Measurements from ENCODE around the gene R3HDM4. TPM values are rescaled to one million over a fixed set of nuclear protein-coding genes. Genes with fewer than 3 reads are reported as not detected.
"Not testable (repeated sequence)": the region's sequence is repeated elsewhere in the genome, so short reads cannot be mapped to it uniquely, and the experiment has no call there.

R3HDM4 gene
- total RNA-seq, 1 donor from 2014 or later: 28.7 TPM

GRCh38 chr19:890831-891230 lies 22.2 kb downstream of the R3HDM4 start:
- DNase-seq: no peak

GRCh38 chr19:889662-890295 lies 23.2 kb downstream of the R3HDM4 start:
- no peak for DNase-seq

- no peak for DNase-seq
Observed at GRCh38 chr19:888581-889385, 24.2 kb downstream of the R3HDM4 start.

DNA sequence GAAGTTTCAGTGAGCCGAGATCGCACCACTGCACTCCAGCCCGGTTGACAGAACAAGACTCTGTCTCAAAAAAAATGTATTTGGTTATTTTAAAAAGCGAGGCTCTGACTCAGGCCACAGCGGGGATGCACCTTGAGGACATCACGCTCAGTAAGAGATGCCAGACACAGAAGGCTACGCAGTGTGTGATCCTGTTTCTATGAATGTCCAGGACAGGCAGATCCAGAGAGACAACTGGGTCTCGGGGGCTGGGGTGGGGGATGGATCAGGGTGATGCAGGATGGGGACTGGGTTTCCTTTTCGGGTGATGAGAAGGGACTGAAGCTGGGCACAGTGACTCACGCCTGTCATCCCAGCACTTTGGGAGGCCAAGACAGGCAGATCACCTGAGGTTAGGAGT lies 25.4 kb downstream of the R3HDM4 start:
- no peak for DNase-seq

- no peak for DNase-seq
Observed at GRCh38 chr19:887072-887471, 25.9 kb downstream of the R3HDM4 start.

- no peak for DNase-seq
Observed at GRCh38 chr19:885536-886224, 27.3 kb downstream of the R3HDM4 start.

DNA sequence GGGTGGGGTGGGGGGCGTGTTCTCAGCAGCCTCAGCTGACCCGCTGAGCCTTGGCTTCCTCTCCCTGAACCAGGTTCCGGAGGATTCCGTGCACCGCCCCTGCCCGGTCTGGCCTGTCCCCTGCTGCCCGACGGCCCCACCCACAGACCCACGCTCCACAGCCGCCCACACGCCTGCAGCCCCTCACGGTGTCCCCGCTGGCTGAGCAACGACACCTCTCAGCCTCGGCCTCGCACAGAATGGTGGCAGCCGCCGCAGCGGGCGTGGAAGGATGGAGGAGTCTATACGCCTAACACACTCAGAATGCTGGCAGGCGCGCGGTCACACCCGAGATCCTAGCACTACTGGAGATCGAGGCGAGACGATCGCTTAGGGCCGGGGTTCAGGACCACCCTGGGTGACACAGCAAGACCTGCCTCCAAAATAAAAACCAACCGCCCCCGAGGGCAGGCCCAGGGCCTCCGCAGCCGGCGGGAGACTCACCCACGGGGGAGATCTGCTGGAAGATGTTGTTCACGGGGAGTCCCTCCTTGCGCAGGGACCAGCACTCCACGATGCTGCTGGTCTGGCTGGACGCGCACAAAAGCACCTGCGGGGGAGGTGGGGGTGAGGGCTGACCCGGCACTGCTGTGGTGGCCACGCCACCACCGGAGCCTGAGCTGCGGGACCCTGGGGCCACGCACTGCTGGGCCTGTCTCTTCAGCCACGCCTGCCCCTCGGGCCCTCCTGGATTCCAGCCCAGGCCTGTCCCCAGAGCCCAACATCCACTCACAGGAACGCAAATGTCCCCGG lies 28.4 kb downstream of the R3HDM4 start:
- DNase-seq: no peak

DNA sequence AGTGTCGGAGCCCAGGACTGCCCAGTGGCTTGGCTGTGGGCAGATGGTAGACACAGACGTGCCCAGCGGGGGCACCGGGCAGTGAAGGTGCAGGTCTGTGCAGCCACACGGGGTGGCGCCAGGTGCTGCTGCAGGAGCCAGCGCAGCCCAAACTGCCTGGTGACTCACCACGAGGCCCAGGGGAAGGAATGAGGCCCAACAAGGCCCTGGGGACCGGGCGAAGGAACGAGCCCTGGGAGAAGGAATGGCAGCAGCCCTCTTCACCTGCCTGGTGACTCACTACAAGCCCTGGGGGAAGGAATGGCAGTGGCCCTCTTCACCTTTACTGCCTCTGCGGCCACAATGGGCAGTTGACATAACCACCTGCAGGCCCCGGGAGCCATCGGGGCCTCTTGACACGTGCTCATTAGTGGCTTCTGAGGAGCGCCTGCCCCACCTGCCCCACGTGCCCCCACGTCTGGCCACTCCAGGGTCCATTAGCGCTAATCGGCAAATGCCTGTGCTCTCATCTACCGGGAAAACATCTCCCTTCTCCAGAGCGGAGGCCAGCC lies 29.3 kb downstream of the R3HDM4 start:
- no peak for DNase-seq

DNA sequence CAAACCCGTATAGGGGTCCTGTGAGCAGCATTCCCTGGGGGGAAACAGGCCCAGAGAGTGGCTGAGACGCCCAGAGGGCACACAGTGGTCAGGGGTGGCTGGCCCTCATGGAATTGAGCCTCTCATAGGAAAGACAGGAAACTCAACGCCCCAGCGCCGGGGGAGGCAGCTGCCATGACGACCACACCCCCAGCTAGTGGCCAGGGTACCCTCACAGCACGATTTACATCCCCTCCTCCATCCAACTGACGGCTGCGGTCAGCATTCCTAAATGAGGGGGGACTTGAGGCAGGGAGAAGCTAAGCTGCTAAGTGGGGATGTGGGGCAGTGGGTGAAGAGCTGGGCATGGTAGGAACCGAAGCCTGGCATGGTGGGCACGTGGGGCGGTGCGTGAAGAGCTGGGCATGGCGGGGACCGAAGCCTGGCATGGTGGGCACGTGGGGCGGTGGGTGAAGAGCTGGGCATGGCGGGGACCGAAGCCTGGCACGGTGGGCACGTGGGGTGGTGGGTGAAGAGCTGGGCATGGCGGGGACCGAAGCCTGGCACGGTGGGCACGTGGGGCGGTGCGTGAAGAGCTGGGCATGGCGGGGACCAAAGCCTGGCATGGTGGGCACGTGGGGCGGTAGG lies 30.0 kb downstream of the R3HDM4 start:
- no peak for DNase-seq

DNA sequence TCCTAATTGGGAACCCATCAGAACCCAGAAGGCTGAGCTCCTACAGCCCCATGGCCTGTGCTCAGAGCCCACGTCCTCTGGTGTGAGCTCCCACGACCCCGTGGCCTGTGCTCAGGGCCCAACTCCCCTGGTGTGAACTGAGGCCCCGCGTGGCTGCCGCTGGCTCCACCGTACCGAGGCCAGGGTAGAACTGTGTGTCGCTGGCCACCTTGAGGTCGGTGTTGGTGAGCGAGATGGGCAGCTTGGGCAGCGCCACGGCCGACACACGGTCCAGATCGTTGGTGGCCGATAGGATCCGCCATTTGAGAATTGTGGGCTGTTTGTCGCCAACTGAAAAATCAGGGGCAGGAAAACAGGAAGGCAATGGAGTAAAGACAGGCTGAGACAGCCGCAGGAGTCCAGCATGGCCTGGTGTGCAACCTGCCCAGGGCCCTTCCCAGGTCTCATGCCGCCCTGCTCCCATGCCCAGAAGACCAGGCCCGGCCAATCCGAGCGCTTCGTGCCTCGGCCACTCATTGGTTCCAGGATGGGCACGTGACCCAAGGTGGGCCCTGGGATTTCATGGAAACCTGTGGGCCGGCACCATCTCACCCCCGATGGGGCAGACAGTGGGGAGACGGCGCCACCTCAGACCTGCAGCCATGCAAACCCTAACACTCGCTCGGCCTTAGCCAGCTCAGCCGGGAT lies 31.5 kb downstream of the R3HDM4 start:
- DNase-seq: no peak

GRCh38 chr19:879711-880438 lies 33.1 kb downstream of the R3HDM4 start:
- DNase-seq: no peak

GRCh38 chr19:878751-879561 lies 34.1 kb downstream of the R3HDM4 start:
- DNase-seq: not testable (repeated sequence)

- DNase-seq: not testable (repeated sequence)
Observed at GRCh38 chr19:877992-878660, 34.9 kb downstream of the R3HDM4 start.

DNA sequence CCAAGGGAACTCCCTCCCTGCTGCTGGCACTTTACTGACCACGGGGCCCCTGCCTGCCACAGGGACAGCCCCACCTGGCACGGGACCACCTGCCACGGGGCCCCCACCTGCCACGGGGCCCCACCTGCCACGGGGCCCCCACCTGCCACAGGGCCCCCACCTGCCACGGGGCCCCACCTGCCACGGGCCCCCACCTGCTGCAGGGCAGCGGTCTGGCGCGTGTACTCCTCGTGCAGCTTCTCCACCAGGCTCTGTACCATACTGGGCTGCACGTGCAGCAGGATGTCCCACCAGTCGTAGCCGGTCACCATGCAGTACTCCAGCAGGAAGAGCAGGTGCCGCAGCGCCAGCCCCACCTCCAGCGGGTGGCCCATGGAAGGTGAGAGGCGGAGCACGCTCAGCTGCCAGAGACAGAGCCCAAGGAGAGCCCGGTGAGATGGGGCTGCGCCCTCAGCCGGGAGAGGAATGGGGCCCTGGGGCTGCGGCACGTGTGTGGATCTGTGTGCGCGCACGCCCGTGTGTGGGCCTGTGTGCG lies 36.2 kb downstream of the R3HDM4 start:
- no peak for DNase-seq

DNA sequence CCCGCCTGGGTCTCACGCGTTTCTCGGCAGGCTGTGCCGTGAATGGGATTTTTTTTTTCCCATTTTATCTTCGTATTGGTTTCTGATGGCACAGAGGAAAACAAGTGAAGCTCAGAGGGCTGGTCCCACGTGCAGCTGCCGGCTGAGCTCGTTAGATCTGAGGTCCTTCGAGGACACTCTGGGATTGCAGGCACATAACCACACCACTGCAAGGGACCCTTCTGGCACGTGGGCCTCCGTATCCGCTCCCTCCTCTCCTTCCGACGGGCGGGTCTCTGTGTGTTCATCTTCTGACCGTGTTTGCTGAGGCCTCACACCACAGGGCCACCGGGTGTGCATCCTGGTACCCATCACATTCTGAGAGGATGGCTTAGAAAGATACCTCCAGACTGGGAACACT lies 36.9 kb downstream of the R3HDM4 start:
- DNase-seq: no peak

- no peak for DNase-seq
Observed at GRCh38 chr19:875265-875879, 37.6 kb downstream of the R3HDM4 start.

GRCh38 chr19:873561-874041 lies 39.4 kb downstream of the R3HDM4 start:
- no peak for DNase-seq

DNA sequence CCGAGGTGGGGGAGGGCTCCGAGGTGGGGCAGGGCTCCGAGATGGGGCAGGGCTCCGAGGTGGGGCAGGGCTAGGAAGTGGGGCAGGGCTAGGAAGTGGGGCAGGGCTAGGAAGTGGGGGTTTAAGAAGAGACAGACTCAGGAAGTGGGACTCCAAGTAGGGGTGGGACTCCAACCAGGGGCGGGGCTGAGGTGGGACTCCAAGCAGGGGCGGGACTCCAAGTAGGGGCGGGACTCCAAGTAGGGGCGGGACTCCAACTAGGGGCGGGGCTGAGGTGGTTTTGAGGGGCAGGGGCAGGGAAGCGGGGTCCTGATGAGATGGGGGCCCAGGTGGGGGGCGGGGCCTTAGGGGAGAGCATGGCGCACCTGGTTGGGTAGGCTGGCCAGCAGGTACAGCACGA lies 39.9 kb downstream of the R3HDM4 start:
- DNase-seq: no peak

Data from skin of body (tissue), 2 donors.